Fibroblast of skin of back (primary cell): ENCODE data around the gene NFXL1.
A peak's percentile ranks its signal among the peaks of the same experiment; 100 is the strongest.

Experiments
- DNase-seq: peaks from one replicate; pipeline ENCODE4 v3.0.0-alpha.2; 2013

NFXL1 gene

GRCh38 chr4:47882228-47882627 is 32.2 kb downstream of the NFXL1 start:
- no peak for DNase-seq

GRCh38 chr4:47879458-47879857 is 34.9 kb downstream of the NFXL1 start:
- DNase-seq: no peak

DNA sequence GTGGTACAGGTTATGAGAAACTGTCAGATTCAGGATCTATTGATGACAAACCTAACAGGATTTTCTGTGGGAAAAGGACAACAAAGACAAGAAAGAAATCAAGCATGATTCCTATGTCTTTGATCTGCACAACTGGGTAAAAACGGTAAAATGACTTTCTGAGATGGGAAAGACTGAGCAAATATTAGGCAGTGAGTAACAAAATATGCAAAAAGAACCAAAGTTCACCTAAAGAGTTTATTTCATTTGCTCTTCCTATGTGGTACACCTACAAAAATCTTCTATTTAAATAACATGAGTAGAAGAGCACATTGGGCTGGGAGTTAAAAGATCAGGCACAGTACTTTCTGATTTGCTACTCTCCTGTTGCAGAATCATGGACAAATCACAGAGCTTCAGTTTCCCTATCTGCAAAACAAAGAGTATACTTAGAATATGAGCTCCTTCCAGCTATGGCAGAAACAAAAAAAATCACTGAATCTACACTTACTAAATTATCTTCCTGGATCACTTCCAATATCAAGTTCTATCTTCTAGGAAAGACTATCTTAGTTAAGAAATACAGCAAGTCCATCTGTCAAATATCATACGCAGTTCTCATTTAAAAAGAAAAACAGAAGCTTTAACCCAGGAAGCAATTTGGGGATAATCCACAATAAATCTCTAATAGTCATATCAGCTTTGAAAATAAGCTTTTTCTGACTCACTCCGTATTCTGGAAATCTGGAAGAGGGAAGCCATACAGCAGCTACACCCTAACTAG is 37.4 kb downstream of the NFXL1 start:
- no peak for DNase-seq

GRCh38 chr4:47876310-47876709 is 38.1 kb downstream of the NFXL1 start:
- DNase-seq: no peak

DNA sequence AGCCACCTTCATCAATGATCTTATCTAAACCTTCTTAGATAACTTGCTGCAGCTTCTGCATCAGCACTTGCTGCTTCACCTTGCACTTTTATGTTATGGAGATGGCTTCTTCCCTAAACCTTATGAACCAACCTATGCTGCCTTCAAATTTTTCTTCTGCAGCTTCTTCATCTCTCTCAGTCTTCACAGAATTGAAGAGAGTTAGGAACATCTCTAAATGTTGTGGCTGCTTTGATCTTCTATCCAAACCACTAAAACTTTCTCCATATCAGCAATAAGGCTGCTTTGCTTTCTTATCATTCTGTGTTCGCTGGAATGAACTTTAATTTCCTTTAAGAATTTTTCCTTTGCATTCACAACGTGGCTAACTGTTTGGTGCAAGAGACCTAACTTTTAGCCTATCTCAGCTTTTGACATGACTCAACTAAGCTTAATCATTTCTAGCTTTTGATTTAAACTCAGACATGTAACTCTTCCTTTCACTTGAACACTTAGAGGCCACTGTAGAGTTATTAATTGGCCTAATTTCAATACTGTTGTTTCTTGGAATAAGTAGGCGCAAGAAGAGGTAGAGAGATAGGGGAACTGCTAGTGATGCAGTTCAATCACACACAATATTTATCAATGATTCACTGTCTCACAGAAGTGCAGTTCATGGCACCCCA is 40.4 kb downstream of the NFXL1 start:
- DNase-seq: no peak

DNA sequence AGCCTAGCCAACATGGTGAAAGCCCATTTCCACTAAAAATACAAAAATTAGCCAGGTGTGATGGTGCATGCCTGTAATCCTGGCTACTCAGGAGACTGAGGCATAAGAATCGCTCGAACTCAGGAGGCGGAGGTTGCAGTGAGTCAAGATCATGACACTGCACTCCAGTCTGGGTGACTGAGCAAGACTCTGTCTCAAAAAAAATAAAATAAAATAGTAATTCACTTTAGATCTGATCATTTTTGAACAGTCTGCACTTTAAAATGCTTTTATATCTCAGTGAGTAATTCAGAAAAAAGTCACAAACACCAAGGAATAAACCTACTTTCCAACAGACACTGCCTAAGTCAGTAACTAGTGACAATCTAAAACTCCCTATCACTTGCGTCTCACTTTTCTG is 50.9 kb downstream of the NFXL1 start:
- DNase-seq: peak; percentile 55

DNA sequence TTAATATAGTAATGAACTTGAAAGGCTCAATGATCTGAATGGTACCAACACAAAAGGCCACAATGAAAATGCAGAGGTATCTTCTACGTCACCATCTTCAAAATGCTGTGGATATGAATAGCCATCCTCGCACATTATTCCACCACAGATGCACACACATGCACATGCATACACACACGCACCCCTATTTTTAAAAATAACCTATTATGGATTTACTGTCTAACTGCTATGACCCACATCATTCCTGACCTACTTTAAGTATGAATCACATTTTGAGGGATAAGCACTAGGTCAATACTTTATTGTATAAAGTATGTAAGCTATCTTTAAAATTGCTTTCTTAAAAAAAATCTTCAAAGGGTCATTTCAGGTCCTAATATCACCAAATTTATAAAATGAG is 52.1 kb downstream of the NFXL1 start:
- DNase-seq: peak; percentile 90

GRCh38 chr4:47860305-47860704 is 54.1 kb downstream of the NFXL1 start:
- DNase-seq: no peak

DNA sequence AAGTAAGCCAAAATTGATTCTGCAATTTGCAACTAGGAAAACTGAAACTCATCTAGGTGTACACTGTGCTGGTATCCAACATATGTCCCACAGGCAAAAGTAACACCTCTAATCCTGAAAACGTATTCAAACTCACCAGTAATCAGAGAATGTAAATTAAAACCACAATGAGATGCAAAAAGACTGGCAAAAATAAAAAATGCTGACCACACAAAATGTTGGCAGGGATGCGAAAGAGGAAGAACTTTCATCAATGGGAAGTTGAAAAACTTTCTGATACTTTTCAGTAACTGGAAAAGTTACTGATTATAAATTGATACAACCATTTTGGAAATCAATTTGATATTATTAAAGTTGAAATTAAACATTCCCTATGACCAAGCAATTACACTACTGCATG is 56.4 kb downstream of the NFXL1 start:
- no peak for DNase-seq

GRCh38 chr4:47856713-47857112 is 57.7 kb downstream of the NFXL1 start:
- no peak for DNase-seq

DNA sequence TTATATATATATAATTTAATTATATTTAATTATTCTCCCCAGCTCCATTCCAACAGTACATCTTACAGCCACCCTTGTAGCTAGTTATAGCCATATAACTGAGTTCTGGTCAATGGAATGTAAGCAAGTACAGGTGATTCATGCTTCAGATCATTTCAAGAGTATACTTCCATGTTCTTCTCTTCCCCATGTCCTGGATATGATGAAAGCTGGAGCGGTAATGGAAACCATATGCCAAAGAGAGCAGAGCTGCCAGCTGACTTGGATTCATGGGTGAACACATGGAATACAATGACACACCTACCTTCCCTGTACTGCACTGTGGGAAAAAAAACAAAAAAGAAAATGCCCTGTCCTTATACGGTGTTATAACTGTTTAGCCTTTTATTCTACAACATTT is 59.0 kb downstream of the NFXL1 start:
- DNase-seq: peak; percentile 75

DNA sequence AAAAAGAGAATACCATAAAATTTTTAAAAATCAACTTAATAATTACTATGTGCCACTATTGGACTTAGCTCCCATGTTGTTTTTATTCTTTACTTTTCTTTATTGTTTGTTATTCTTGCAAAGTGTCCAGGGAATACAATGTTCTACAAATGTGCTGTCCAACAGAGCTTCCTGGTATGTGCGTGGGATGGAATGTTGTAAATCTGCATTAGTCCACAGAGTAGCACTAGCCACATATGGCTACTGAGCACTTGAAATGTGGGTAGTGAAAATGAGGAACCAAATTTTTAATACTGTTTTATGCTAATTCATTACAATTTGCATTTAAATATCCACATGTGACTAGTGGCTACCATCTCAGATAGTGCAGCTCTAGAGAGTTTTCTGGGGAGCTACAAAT is 62.2 kb downstream of the NFXL1 start:
- peak; percentile 86 for DNase-seq

- DNase-seq: no peak
Observed at GRCh38 chr4:47849466-47849865, 64.9 kb downstream of the NFXL1 start.

- no peak for DNase-seq
Observed at GRCh38 chr4:47848041-47848440, 66.3 kb downstream of the NFXL1 start.

- no peak for DNase-seq
Observed at GRCh38 chr4:47842985-47843384, 71.4 kb downstream of the NFXL1 start.

- DNase-seq: no peak
Observed at GRCh38 chr4:47840291-47840690, 74.1 kb downstream of the NFXL1 start.

DNA sequence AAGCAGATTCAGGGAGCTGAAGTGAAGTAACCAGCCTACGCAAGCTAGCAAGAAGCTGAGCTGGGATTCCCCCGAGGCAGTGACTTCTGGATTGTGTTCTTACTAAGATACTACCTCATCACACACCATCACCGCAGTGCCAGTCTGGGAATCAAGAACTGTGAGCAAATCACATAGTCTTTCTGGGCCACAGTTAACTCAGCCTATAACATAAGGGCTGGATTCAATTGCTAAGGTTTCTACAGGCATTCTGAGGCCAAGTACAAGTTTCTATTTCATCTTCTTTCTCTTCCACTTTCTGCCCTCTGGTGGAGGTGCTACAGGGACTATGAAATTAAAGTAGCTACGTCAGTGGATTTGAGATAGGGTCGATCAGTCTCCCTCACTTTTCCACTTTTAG is 75.1 kb downstream of the NFXL1 start:
- DNase-seq: peak; percentile 54

GRCh38 chr4:47838445-47838844 is 75.9 kb downstream of the NFXL1 start:
- no peak for DNase-seq

DNA sequence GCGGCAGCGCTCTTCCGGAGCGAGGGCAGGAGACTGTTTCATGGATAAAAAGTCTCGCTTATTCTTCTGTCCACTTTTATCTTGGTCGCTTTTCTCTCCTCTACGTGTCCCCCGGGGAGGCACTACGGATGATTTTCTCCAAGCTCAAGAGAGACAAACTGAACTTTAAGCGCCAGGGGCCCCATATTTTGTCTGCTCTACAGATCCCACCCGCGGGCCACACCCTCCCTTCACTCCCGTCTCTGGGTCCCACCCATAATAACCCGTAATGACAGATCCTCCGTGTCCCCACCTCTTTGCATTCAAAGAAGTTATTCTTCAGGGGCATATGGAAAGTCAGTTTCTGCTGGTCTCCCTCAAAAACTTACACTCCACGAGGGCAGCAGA is 76.5 kb downstream of the NFXL1 start, which contains the start of gene CORIN:
Gene CORIN (minus strand): TSS at position 160 of the 387 bp plus-strand sequence. CDS start 118 bp downstream, at position 42.
- DNase-seq: no peak

DNA sequence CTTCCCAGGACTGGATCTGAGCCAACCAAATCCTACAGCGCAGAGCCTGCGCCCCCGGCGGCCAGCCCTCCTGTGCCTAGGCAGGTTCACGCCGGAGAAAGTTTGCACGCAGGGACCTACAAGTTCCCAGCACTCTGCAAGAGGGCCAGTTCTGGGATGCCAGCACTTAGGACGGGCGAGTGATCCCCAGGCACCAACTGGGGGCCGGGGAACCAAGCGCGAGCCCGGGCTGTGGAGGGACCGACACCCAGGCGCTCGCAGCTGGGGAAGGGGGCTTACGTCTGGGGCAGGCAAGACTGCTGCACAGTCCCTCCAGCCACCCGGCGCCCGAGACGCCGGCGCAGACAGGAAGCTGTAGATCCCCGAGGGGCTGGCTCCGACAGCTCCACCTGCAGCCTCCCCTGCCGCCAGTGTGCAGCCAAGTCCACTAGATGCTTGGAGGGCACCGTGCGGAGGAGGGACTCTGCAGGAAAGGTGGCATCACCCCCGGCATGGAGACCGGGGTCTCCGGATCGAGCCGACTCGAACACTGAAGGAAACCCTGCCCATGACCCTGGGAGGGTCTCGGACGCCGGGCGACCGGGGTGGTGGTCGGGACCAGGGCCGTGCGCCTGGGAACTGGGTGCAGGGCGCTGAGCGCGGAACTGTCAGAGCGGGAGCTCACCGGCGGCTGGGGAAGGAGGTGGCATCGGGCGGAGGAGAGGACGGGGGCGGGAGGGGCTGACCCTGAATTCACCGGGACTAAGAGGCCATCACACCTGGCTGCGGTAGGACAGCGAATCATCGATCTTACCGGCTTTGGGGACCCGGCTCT is 77.1 kb downstream of the NFXL1 start:
- no peak for DNase-seq

- peak; percentile 88 for DNase-seq
Observed at GRCh38 chr4:47836641-47837093, 77.7 kb downstream of the NFXL1 start.

DNA sequence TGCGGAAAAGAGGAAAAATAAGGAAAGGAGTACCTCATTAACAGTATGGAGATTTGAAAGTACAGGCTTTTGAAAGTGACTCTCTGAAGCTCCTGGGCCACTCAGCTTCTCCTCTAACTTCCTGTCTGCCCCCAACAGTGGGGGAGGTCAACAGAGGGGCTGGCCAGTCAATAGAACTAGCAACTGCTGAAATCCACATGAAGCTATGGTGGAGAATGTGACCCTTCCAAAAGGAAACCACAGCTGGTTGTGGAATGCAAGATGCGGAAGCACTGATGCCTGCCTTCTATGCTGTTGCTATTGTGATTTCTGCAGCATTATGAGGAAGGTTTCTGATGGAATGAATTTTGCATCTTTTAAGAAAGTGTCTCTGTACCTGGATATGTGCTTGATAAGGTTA is 78.9 kb downstream of the NFXL1 start:
- peak; percentile 71 for DNase-seq

DNA sequence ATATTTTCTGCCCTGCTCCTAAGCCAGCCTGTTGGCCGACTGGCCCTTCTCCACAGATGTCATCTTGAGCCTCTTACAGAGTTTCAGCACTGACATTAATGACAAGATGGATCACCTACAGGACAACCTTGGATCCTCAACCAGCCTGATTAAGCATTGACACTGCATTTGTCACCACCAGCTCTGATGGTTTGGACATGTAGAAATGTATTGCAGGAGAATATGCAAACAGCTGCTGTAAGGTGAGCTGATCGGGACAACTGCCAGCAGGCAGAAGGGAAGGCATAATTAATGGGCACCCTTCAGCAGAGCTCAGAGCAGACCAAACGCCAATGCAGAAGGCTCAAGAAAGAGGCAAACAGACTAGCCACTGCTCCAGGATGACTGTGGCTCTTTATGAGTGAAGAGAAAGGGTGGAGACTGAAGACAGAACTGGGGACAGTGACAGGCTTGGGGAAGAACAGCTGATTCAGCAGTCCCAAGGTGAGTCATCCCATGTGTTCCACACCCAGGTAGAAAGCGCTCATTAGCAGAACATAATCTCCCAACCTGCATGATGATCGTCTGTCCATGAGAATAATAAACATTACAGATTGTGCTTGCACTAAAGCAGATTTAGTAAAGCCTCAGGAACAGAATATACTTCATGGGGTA is 83.2 kb downstream of the NFXL1 start:
- no peak for DNase-seq
